Dedifferentiated amniotic fluid mesenchymal stem cell (primary cell): ENCODE data around the gene PACC1.

Experiments used
- DNase-seq: peaks from one replicate; pipeline ENCODE4 v3.0.0-alpha.2; 2016; ENCODE audit errors: extremely low spot score

PACC1 gene

DNA sequence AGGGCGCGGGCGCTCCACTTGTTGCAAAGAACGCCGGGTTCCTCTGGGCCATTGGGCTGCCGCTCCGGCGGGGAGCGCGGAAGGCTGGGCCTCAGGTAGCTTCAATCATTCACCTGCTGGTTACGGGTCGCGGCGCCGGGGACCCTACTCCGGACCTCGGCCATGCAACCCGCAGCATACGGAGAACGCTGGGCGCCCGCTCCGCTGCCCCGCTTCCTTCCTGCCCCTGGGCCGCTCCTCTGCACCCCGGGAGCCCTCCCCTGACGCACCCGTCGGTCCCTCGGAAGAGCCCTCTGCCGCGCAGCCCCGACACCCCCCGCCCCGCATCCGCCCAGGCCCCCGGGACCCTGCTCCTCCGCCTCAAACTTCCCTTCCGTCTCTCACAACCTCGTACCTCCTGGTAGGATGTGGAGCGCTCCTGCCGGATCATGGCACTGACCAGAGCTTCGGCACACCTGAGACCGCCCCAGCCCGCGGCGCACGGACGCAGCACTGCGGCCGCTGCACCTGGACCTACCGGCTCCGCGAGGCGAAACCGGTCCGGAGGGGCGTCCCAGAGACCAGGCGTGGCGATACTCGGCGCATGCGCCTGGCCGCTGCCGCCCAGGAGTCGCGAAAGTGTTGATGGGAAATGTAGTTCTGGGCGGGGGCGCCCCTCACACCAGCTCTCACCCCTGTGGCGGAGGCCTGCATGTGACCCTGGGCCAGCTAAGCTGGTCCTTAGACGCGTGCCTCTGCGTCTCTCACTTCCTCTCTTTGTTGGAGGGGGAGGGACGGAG is at the start of gene PACC1:
PACC1 (minus strand) TSS at position 559 of the 779 bp plus-strand sequence; CDS start at position 430, 129 bp downstream.
- DNase-seq = peak; percentile 69

GRCh38 chr1:212463565-212464285 is 49.0 kb upstream of the PACC1 start:
- no peak for DNase-seq

DNA sequence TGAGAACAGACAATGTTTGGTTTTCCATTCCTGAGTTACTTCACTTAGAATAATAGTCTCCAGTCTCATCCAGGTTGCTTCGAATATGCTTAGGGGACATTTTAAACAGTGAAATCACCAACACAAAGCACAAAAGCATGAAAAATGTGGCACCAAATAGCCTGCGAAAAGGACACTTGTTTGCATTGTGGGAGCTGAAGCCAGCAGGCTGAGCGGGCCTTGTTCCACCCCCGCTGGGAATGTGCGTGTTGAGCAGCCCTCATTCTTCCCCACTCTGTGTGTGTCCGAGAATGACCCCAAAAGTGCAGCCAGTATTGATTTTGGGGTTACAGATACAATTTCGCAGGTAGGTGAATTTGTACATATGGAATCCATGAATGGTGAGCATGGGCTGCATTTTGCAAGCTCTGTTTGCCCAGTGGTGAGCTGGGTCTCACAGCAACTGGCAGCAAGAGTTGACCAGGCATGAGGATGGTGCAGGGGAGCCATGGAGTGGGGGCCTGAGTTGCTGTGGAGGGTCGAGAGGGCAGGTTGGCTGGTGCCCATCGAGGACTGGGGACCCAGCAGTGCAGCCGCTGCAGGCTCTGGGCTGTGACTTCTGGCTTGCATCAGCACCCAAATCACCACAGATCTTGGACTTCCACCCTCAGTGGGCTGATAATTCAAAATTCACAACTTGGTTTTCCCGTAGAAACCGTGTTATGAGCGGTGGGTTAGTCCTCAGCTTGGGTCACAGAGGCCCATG is 47.4 kb upstream of the PACC1 start:
- no peak for DNase-seq

DNA sequence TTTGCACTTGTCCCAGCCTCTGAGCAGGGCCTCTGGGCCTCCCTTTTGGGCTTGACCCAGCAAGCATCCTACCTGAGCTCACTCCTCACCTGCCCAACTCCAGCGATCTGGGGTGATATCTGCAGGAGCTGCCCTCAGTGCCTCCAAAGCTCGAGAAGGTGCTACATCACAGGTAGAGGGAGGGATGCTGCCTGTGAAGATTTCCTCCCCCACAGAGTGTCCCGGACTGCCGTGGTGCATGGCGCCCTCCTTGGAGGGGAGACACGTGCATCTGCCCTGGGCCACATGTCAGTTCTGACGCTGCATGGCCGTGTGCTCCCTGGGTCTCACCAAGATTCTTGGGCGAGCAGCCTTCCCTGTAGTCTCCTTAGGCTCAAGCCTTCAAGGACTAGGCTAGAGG is 45.7 kb upstream of the PACC1 start:
- no peak for DNase-seq

DNA sequence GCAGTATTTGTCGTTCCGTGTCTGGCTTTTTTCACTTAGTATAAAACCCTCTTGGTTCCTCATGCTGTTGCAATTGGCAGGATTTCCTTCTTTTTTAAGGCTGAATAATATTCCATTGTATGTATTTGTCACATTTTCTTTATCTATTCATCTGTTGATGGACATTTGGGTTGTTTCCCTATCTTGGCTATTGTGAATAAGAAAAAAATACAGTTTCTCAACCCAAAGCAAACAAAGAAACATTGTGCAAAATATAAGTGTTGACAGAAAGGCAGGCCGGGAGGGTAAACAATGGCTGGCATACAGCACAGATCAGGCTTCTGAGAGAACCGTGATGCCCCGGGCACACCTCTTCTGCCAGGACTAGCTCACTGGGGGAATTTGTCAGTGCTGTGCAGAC is 45.0 kb upstream of the PACC1 start:
- DNase-seq = no peak

- no peak for DNase-seq
Observed at GRCh38 chr1:212458817-212459216, 44.1 kb upstream of the PACC1 start.

DNA sequence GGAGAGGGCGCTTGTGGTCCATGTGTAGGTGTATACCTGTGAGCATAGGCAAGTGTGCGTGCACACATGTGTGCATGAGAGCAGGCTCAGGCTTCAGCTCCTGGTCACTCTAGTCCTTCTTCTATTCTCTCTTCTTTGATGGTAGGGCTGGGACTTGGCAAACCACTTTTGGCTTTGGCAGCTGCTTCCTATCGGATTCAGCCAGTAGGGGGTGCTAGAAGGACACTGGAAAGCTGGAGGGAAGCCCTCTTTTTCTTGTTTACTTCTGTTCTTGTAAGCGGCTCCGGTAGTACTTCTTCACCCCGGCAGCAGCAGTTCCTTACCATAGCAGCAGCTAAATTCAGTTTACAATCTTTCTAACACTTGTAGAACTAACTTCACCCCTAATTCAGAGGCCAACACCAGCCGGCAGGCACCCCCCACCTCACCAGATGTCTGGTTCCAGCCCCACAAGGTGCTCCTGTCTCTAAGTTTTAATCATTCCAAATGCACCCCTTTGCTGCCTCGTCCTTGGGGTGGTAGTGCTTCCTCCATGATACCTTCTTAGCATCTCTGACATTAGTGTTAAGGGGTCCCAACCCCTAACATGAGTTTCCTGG is 43.2 kb upstream of the PACC1 start:
- no peak for DNase-seq

- DNase-seq = peak; percentile 88
Observed at GRCh38 chr1:212455803-212456528, 41.3 kb upstream of the PACC1 start.

GRCh38 chr1:212455401-212455800 is 40.7 kb upstream of the PACC1 start:
- DNase-seq = no peak

DNA sequence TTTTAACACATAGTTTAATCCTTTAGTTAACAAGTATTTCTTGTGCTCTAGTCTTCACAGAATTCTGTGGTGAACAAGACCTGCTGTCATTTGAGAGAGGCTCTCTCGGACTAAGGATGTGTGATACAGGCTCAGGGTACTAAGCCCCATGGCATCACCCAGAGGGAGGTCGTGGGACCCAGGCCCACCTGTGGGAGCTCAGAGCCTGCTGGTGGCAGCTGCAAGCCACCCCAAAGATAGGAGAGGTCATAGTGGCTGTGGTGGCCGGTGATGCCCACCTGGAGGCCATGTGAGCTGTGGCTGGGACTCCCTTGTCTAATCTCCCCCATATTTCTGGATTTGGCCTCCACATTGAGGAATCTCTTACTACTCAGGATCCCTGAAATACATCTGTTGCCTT is 40.1 kb upstream of the PACC1 start:
- no peak for DNase-seq

- no peak for DNase-seq
Observed at GRCh38 chr1:212453156-212453857, 38.6 kb upstream of the PACC1 start.

- DNase-seq = peak; percentile 80
Observed at GRCh38 chr1:212452323-212453155, 37.9 kb upstream of the PACC1 start.

DNA sequence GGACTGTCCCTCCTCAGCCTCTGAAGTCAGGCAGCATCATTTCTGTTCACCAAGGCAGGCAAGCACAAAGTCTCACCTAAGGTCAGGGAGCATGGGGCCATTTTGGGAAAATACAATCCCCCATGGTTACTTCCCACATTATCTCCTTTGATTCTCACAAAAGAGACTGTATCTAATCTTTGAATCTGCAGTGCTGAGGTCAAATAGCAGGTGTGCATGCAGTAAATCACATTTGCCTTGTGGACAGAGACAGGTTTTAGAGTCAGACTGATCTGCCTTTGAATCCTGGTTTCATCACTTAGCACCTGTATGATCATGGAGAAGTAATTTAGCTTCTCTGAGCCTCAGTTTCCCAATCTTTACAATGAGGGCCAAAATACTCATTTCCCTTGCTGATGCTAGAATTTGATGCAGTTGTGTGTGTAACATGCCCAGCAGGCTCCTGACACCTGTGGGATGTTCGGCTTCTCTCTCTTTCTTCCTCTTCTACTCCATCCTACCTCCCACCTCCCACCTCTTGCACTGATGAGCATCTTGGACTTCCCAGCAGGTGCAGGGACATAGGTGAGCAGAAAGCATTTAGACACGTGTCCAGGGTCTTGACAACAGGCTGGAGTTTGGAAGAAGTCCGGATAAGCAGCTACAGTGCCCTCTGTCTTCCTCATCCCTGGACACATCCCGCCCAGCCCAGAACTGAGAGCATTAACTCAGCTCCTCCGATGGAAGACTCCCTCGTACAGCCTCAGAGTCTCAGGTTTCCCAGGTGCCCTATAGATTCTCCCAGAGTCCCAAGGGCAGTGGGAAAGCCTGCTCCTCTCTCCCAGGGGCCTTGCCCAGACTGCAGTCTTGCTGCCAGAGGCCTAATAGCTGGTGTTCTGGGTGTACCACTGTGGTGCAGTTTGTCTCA is 37.0 kb upstream of the PACC1 start:
- DNase-seq = no peak

DNA sequence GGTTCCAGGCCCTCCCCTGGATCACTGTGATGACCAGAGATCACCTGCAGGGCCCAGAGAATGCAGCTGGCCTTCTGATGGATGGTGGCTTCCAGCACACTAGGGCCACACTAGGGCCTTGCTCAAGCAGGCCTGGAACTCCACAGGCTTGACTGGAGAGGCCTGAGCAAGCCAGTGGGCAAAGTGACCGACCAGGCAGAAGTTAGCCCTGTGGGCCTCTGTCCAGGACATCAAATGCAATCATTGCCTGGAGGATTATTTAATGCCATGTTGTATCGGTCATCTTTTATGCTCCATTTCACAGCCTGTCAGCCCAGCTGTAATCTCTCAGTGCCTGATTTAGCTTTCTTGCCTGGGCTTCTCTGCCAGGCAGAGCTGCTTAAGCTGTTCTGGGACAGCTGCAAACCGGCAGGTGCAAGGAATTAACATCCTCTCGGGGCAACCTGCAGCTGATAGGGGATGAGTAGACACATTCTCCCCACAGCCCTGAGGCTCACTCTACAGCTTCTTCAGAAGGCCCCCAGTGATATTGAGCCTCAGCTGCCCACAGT is 35.7 kb upstream of the PACC1 start:
- peak; percentile 28 for DNase-seq

DNA sequence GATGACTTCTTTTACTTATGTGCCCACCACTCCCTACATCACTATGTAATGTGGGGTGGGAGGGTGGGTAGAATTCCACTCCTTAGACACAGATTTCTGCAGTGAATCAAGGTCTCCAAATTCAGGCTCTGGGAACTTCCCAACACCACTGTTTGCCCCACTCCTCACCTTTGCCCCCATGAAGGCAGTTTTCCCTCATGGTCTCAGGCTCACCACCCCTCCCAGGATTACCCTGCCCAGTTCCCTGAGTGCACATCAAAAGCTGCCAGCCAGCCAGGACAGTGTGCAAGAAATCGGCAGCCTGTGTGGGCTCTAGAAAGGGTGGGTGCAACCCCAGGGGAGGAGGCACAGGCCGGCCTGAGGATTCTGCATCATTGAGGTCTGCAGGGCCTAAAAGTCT is 32.8 kb upstream of the PACC1 start:
- no peak for DNase-seq

DNA sequence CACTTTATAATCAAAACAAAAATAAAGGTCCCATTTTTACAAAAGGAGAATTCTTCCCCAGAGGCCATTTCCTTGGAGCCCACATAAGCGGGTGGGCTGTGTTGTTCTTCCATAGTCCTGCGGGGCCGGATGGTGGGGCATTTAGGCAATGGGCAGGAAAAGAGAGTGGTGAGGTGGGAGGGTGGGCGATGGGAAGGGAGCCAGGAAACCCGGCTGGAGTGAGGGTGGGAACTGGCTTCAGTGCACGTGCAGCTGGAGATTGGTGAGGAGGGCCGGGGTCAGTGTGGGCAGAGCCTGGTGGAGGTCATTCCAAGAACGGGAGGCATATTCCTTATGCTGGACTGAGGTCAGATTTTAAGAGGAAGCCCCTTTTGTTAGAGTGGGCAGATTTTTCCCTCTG is 31.6 kb upstream of the PACC1 start:
- no peak for DNase-seq

DNA sequence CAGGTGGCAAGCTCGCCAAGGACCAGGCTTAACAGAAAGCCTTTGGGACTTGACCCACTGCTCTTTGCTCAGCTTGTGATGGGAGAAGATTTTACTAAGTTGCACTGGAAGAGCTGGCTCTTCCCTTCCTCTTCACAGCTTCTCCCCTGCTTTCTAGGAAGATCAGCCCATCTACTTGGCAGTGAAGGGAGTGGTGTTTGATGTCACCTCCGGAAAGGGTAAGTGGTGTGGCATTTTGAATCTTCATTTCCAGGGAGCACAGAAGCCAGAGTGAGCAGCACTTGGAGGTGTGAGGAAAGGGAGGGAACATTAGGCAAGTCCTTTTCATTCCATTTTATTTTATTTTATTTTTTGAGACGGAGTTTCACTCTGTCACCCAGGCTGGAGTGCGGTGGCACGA is 27.7 kb upstream of the PACC1 start:
- DNase-seq = no peak

DNA sequence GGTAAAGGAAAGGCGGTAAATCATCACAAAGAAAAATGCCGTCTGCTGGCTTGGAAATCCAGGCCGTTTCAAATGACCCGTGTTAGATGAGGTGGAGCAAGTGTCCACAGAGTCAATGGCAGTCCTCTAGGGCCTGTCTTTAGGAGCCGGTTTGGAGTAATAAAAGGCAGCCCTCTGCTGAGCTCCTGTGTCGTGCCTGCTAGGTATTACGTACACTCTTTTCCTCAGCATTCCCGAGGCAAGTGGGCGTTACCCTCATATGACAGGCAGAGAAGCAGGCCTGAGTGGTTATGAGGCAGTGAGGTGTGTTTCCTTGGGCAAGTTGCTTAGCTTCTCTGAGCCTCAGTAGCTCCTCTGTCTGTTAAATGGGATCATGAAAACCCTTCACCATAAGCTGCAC is 25.7 kb upstream of the PACC1 start:
- DNase-seq = no peak

DNA sequence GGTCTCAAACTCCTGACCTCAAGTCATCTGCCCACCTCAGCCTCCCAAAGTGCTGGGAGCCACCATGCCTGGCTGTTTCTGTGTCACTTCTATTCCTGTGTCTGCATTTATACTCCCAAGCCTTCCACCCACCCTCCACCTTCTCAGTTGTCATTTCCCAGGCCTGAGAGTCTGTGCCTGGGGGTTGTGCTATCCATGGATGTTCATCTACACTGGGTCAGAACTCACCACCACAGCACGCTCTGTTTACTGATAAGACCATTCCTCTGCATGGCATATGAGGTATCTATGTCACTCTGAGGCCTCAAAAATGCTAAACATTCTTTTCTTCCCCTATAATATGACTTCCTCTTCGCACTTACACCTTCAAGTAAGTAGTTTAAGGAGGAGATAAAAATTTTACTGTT is 24.1 kb upstream of the PACC1 start:
- DNase-seq = no peak
